HG02840 (cell line): ENCODE data around the gene DAPK1.

Source experiments
- ATAC-seq: cut with Tn5 transposase; IDR thresholded peaks from one replicate; pipeline ENCODE4 v1.9.1; 2021; ENCODE audit warnings: mild to moderate bottlenecking, moderate library complexity, moderate number of reproducible peaks; ENCODE audit not compliant: unreplicated experiment, low FRiP score

DAPK1 gene

GRCh38 chr9:87638292-87638691, 140.6 kb downstream of the DAPK1 start:
- no peak for ATAC-seq

GRCh38 chr9:87639949-87640348, 142.3 kb downstream of the DAPK1 start:
- ATAC-seq = no peak

- ATAC-seq = no peak
Observed at GRCh38 chr9:87640385-87640795, 142.7 kb downstream of the DAPK1 start.

DNA sequence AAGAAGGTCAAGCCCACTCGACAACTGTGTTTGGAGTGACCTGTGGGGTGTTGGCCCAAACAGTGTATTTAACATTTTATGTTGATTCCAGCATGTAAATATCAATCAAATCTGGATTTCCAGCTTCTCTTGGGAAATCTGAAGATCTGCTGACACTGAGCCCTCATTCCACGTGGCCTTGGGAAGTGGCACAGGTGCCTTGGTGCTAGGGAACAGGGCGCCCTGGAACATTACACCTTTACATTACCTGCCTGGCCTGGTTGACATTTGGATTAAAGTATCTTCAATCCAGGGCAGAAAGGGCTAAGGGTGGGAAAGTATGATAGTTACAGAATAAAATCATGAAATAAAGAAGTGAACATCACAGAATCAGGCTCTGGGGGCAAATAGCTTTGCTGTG, 143.4 kb downstream of the DAPK1 start:
- ATAC-seq = no peak

GRCh38 chr9:87642330-87643106, 144.9 kb downstream of the DAPK1 start:
- no peak for ATAC-seq

- no peak for ATAC-seq
Observed at GRCh38 chr9:87643107-87643650, 145.5 kb downstream of the DAPK1 start.

GRCh38 chr9:87643778-87644570, 146.3 kb downstream of the DAPK1 start:
- no peak for ATAC-seq

GRCh38 chr9:87644659-87645058, 147.0 kb downstream of the DAPK1 start:
- ATAC-seq = no peak

- ATAC-seq = no peak
Observed at GRCh38 chr9:87646546-87646945, 148.9 kb downstream of the DAPK1 start.

DNA sequence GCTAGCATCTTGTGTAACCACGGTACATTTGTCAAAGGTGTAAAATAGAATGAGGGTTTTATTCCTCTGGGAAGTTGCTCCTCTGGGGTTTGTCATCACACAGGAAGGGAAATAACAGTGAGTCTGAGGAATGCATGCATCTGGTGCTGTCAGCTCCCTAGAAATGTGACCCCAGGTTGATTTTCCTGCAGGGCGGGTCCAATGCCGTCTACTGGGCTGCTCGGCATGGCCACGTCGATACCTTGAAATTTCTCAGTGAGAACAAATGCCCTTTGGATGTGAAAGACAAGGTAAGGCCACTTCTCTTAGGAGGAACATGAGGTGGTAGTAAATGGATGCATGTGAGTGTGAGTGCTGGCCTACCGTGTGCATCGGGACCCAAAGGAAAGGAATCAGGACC, 149.4 kb downstream of the DAPK1 start:
- ATAC-seq = no peak

DNA sequence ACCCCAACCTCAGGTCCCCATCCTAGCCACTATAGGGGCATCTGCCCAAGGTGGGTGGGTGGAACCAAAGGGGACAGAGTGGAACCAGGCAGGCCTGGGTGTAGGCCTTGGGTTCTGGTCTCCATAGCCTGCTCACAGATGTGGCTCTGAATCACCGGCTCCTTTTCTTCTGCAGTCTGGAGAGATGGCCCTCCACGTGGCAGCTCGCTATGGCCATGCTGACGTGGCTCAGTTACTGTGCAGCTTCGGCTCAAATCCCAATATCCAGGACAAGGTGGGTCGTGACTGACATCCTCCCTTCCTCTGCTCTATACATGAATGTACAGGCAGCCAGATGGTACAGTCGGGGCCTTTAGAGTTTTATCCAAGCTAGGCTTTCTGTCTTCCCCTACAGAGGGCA, 150.9 kb downstream of the DAPK1 start:
- no peak for ATAC-seq

- no peak for ATAC-seq
Observed at GRCh38 chr9:87650611-87651295, 153.1 kb downstream of the DAPK1 start.

DNA sequence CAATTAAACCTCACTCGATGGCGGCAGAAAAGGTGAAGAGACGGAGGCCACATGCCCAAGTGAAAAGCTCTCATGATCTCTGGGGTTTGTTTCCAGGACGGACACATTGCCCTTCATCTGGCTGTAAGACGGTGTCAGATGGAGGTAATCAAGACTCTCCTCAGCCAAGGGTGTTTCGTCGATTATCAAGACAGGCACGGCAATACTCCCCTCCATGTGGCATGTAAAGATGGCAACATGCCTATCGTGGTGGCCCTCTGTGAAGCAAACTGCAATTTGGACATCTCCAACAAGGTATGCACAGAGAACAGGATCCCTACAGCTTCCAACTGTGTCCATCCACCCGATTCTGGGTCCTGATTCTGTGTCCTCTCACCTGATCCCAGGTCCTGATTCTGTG, 153.8 kb downstream of the DAPK1 start:
- no peak for ATAC-seq

DNA sequence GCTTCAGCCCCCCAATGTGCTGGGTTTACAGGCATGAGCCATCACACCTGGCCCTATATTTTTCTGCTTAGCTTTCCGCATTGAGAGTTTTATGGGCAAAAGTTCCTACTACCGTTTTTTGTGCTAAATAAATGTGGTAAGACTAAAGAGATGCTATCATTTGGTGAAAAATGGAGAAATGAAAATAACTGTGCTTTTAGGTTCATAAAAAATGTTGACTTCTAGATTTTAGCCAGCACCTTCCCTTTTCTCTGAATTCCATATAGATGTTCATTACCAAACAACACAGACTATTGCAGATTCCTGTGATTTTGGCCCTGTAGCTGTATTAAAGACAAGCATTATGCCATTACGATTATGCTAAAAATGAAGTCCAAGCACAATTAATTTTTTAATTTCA, 156.3 kb downstream of the DAPK1 start:
- no peak for ATAC-seq

GRCh38 chr9:87655731-87656130, 158.1 kb downstream of the DAPK1 start:
- no peak for ATAC-seq

- ATAC-seq = no peak
Observed at GRCh38 chr9:87656485-87656884, 158.8 kb downstream of the DAPK1 start.

GRCh38 chr9:87657190-87657589, 159.5 kb downstream of the DAPK1 start:
- ATAC-seq = no peak

DNA sequence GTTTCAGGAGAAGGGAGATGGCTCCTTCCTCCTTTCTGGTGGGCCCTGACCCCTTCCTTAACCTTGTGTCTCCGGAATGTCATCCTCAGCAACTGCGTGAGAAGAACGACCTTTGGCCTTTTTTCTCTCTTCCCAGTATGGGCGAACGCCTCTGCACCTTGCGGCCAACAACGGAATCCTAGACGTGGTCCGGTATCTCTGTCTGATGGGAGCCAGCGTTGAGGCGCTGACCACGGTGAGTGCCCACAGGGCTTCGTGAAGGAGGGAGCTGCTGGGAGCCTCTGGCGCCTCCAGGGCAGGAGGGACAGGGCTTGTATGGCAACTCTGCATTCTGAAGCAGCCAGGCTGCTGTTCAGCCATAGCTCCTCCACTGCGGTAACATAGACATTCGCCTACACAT, 160.2 kb downstream of the DAPK1 start:
- ATAC-seq = no peak

DNA sequence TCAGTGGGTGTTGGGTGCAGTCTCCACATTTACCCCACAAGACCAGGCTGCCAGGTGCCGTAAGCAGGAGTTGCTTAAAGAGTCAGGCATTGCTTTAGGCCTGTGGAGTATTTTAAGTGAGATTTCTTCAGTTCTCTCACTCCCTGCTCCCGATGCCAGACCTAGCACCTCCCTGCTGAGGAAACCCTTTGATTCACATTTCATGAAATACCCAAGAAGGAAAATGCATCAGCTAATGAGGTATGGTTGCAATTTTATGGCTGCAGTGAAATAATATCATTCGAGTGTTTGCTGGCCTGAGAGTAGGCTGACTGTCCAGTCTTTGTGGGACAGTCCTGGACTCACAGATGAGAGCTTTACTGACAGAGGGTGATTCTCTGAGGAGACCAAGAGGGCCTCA, 160.8 kb downstream of the DAPK1 start:
- ATAC-seq = no peak

DNA sequence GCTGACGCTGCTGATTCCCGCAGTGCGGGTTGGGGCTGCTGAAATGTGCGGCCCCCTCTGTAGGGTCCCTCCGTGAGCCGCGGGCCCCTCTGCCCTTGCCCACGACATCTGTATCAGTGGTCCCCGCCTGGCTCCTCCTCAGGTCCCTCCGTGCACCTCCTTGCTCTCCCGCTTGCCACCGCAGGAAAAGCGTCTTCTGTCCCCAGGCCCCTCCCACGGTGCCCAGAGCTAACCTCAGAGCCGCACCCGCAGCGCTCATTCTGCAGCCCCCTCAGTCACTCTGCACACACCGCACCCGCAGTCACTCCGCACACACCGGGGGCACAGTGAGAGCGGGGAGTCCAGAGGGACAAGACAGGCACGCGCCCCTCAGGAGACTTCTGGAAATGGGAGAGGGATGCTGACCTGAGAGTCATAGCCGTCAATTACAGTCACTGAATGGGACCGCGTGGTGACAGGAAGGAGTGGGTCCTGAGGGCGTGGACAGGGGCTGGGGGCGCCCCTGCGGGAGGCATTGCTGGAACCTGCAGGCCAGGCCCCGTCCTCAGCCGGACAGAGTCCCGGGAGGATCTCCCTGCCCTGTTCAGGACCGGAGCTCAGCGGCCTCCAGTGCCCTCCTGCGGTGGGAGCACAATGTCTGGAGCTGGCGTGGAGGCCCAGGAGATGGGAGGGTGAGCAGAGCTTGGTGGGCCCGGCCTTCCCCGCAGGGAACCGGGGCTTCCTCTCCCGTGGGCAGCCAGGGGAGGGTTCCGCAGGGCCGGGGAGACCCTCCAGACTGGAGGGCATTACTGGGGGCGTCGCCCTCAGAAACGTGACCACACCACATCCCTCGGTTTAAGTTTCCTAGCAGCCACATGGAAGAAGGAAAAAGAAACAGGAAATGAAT, 162.1 kb downstream of the DAPK1 start:
- ATAC-seq = no peak
